Measurements from ENCODE around the gene ZNF134. TPM values are rescaled to one million over a fixed set of nuclear protein-coding genes. Genes with fewer than 3 reads are reported as not detected.

The ZNF134 gene
- total and polyA plus RNA-seq, 2 experiments from 2014 or later, result 10.7 to 24.3 TPM

GRCh38 chr19:57572415-57572947 is 41.6 kb upstream of the ZNF134 start:
- Histone ChIP-seq H4K20me1 (ENCODE audit: insufficient read depth, poor library complexity, severe bottlenecking) (no peaks in the 10 kb centered on the region), H3K9me3 (ENCODE audit: low read depth) (peaks cover 42% of the 10 kb centered on the region), H3K4me3 (no peak overlapping the region), H3K27ac (no peak overlapping the region), H3K9me2 (replicated peaks; ENCODE audit: insufficient read depth) (no peaks in the 10 kb centered on the region), H3K36me3 (replicated peaks; ENCODE audit: insufficient read depth, low read depth) (peaks cover 21% of the 10 kb centered on the region), H3K27me3 (no peaks in the 10 kb centered on the region), H3K4me1 (ENCODE audit: insufficient read depth) (peaks cover 1% of the 10 kb centered on the region), H3K79me2 (peaks cover 13% of the 10 kb centered on the region), H3K4me2 (no peak overlapping the region), H2AFZ (no peak overlapping the region)
- no peak for DNase-seq (ENCODE audit: low spot score)
- TF ChIP-seq EZH2phosphoT487 (IDR thresholded peaks at IDR 0.05; ENCODE audit: low read depth, severe bottlenecking, unreplicated experiment) (no peak), EZH2 (IDR thresholded peaks at IDR 0.05; ENCODE audit: borderline replicate concordance) (no peak), CTCF (IDR thresholded peaks at IDR 0.05; ENCODE audit: poor library complexity) (no peak)
- WGBS (ENCODE audit: low lambda C conversion rate, missing lambda C conversion rate), result 97% methylated on average over 3 of the region's 3 CpGs

GRCh38 chr19:57576661-57577060 is 37.4 kb upstream of the ZNF134 start:
- DNase-seq (ENCODE audit: low spot score), result no peak

GRCh38 chr19:57578487-57579205 is 35.4 kb upstream of the ZNF134 start, which contains the start of gene ZNF416:
Gene ZNF416 (minus strand): TSS chr19:57578911. CDS start chr19:57578704, 207 bp downstream.
- H3K27ac ChIP-seq, result peak within 1 kb of the TSS; percentile 72
- no peak for TF ChIP-seq EZH2phosphoT487 (IDR thresholded peaks at IDR 0.05; ENCODE audit: low read depth, severe bottlenecking, unreplicated experiment)
- no peak for TF ChIP-seq EZH2 (IDR thresholded peaks at IDR 0.05; ENCODE audit: borderline replicate concordance)
- peak; percentile 16 for TF ChIP-seq CTCF (IDR thresholded peaks at IDR 0.05; ENCODE audit: poor library complexity)
- peaks cover 12% of the 10 kb centered on the region for H3K36me3 ChIP-seq (replicated peaks; ENCODE audit: insufficient read depth, low read depth)
- under 1% methylated on average over 56 of the region's 62 CpGs for WGBS (ENCODE audit: low lambda C conversion rate, missing lambda C conversion rate)
- peak; percentile 99 for DNase-seq (ENCODE audit: low spot score)
- peaks cover 25% of the 10 kb centered on the region for H3K9me3 ChIP-seq (ENCODE audit: low read depth)
- peaks cover 13% of the 10 kb centered on the region for H3K4me1 ChIP-seq (ENCODE audit: insufficient read depth)
- no peaks in the 10 kb centered on the region for H3K9me2 ChIP-seq (replicated peaks; ENCODE audit: insufficient read depth)
- no peaks in the 10 kb centered on the region for H3K27me3 ChIP-seq
- H2AFZ ChIP-seq, result peak within 1 kb of the TSS; percentile 77
- H3K79me2 ChIP-seq, result peaks cover 23% of the 10 kb centered on the region
- no peaks in the 10 kb centered on the region for H4K20me1 ChIP-seq (ENCODE audit: insufficient read depth, poor library complexity, severe bottlenecking)
- peak within 1 kb of the TSS; percentile 64 for H3K4me3 ChIP-seq
- peak within 1 kb of the TSS; percentile 96 for H3K4me2 ChIP-seq

More at GRCh38 chr19:57576661-57577060, 37.4 kb upstream of the ZNF134 start:
- no peak overlapping the region for H3K4me3 ChIP-seq
- no peak overlapping the region for H2AFZ ChIP-seq
- peaks cover 41% of the 10 kb centered on the region for H3K9me3 ChIP-seq (ENCODE audit: low read depth)
- no peaks in the 10 kb centered on the region for H3K27me3 ChIP-seq
- H3K27ac ChIP-seq, result no peak overlapping the region
- TF ChIP-seq CTCF (IDR thresholded peaks at IDR 0.05; ENCODE audit: poor library complexity) (no peak), EZH2 (IDR thresholded peaks at IDR 0.05; ENCODE audit: borderline replicate concordance) (no peak), EZH2phosphoT487 (IDR thresholded peaks at IDR 0.05; ENCODE audit: low read depth, severe bottlenecking, unreplicated experiment) (no peak)
- no peak overlapping the region for H3K4me2 ChIP-seq
- H3K4me1 ChIP-seq (ENCODE audit: insufficient read depth), result peaks cover 9% of the 10 kb centered on the region
- no peaks in the 10 kb centered on the region for H4K20me1 ChIP-seq (ENCODE audit: insufficient read depth, poor library complexity, severe bottlenecking)
- H3K9me2 ChIP-seq (replicated peaks; ENCODE audit: insufficient read depth), result no peaks in the 10 kb centered on the region
- peaks cover 20% of the 10 kb centered on the region for H3K36me3 ChIP-seq (replicated peaks; ENCODE audit: insufficient read depth, low read depth)
- H3K79me2 ChIP-seq, result peaks cover 23% of the 10 kb centered on the region
